ENCODE measurements around the gene MKRN1.

MKRN1 gene

GRCh38 chr7:140441519-140441918 is 37.8 kb downstream of the MKRN1 start:
- Histone ChIP-seq H3K27ac (ENCODE audit: insufficient read depth, low read length, poor library complexity, severe bottlenecking) (no peak overlapping the region), H3K27me3 (replicated peaks; ENCODE audit: control insufficient read depth, insufficient read depth, low read length, poor library complexity, severe bottlenecking) (no peaks in the 10 kb centered on the region), H3K36me3 (ENCODE audit: control insufficient read depth, insufficient read depth, low read length) (no peaks in the 10 kb centered on the region), H3K4me1 (ENCODE audit: control insufficient read depth, insufficient read depth, low read length, poor library complexity, severe bottlenecking) (no peaks in the 10 kb centered on the region), H3K4me3 (ENCODE audit: insufficient read depth, low read depth, low read length, poor library complexity, severe bottlenecking) (no peak overlapping the region), H3K9me3 (ENCODE audit: control insufficient read depth, low read length) (no peaks in the 10 kb centered on the region)
- no peak for DNase-seq

GRCh38 chr7:140440593-140440992 is 38.7 kb downstream of the MKRN1 start:
- no peak for DNase-seq
- H3K27ac ChIP-seq (ENCODE audit: insufficient read depth, low read length, poor library complexity, severe bottlenecking): no peak overlapping the region

GRCh38 chr7:140439359-140439758 is 39.9 kb downstream of the MKRN1 start:
- no peaks in the 10 kb centered on the region for H3K4me1 ChIP-seq (ENCODE audit: control insufficient read depth, insufficient read depth, low read length, poor library complexity, severe bottlenecking)
- no peak overlapping the region for H3K4me3 ChIP-seq (ENCODE audit: insufficient read depth, low read depth, low read length, poor library complexity, severe bottlenecking)
- no peak overlapping the region for H3K27ac ChIP-seq (ENCODE audit: insufficient read depth, low read length, poor library complexity, severe bottlenecking)
- H3K27me3 ChIP-seq (replicated peaks; ENCODE audit: control insufficient read depth, insufficient read depth, low read length, poor library complexity, severe bottlenecking): no peaks in the 10 kb centered on the region
- no peaks in the 10 kb centered on the region for H3K9me3 ChIP-seq (ENCODE audit: control insufficient read depth, low read length)
- DNase-seq: no peak
- no peaks in the 10 kb centered on the region for H3K36me3 ChIP-seq (ENCODE audit: control insufficient read depth, insufficient read depth, low read length)

More at GRCh38 chr7:140440593-140440992, 38.7 kb downstream of the MKRN1 start:
- no peaks in the 10 kb centered on the region for H3K4me1 ChIP-seq (ENCODE audit: control insufficient read depth, insufficient read depth, low read length, poor library complexity, severe bottlenecking)
- no peaks in the 10 kb centered on the region for H3K9me3 ChIP-seq (ENCODE audit: control insufficient read depth, low read length)
- no peaks in the 10 kb centered on the region for H3K36me3 ChIP-seq (ENCODE audit: control insufficient read depth, insufficient read depth, low read length)
- H3K4me3 ChIP-seq (ENCODE audit: insufficient read depth, low read depth, low read length, poor library complexity, severe bottlenecking): no peak overlapping the region
- H3K27me3 ChIP-seq (replicated peaks; ENCODE audit: control insufficient read depth, insufficient read depth, low read length, poor library complexity, severe bottlenecking): no peaks in the 10 kb centered on the region

- Histone ChIP-seq H3K27me3 (replicated peaks; ENCODE audit: control insufficient read depth, insufficient read depth, low read length, poor library complexity, severe bottlenecking) (no peaks in the 10 kb centered on the region), H3K4me1 (ENCODE audit: control insufficient read depth, insufficient read depth, low read length, poor library complexity, severe bottlenecking) (no peaks in the 10 kb centered on the region), H3K36me3 (ENCODE audit: control insufficient read depth, insufficient read depth, low read length) (no peaks in the 10 kb centered on the region), H3K27ac (ENCODE audit: insufficient read depth, low read length, poor library complexity, severe bottlenecking) (no peak overlapping the region), H3K9me3 (ENCODE audit: control insufficient read depth, low read length) (no peaks in the 10 kb centered on the region), H3K4me3 (ENCODE audit: insufficient read depth, low read depth, low read length, poor library complexity, severe bottlenecking) (no peak overlapping the region)
- no peak for DNase-seq
Measured at GRCh38 chr7:140435252-140435895, 43.9 kb downstream of the MKRN1 start.

- Histone ChIP-seq H3K36me3 (ENCODE audit: control insufficient read depth, insufficient read depth, low read length) (no peaks in the 10 kb centered on the region), H3K4me3 (ENCODE audit: insufficient read depth, low read depth, low read length, poor library complexity, severe bottlenecking) (no peak overlapping the region), H3K27ac (ENCODE audit: insufficient read depth, low read length, poor library complexity, severe bottlenecking) (no peak overlapping the region), H3K9me3 (ENCODE audit: control insufficient read depth, low read length) (no peaks in the 10 kb centered on the region), H3K4me1 (ENCODE audit: control insufficient read depth, insufficient read depth, low read length, poor library complexity, severe bottlenecking) (no peaks in the 10 kb centered on the region), H3K27me3 (replicated peaks; ENCODE audit: control insufficient read depth, insufficient read depth, low read length, poor library complexity, severe bottlenecking) (no peaks in the 10 kb centered on the region)
- no peak for DNase-seq
Measured at GRCh38 chr7:140433396-140433795, 45.9 kb downstream of the MKRN1 start.

GRCh38 chr7:140426130-140426529 is 53.2 kb downstream of the MKRN1 start:
- H3K4me3 ChIP-seq (ENCODE audit: insufficient read depth, low read depth, low read length, poor library complexity, severe bottlenecking): no peak overlapping the region
- H3K4me1 ChIP-seq (ENCODE audit: control insufficient read depth, insufficient read depth, low read length, poor library complexity, severe bottlenecking): no peaks in the 10 kb centered on the region
- H3K36me3 ChIP-seq (ENCODE audit: control insufficient read depth, insufficient read depth, low read length): no peaks in the 10 kb centered on the region
- no peak for DNase-seq
- no peaks in the 10 kb centered on the region for H3K9me3 ChIP-seq (ENCODE audit: control insufficient read depth, low read length)
- H3K27ac ChIP-seq (ENCODE audit: insufficient read depth, low read length, poor library complexity, severe bottlenecking): no peak overlapping the region
- no peaks in the 10 kb centered on the region for H3K27me3 ChIP-seq (replicated peaks; ENCODE audit: control insufficient read depth, insufficient read depth, low read length, poor library complexity, severe bottlenecking)

- Histone ChIP-seq H3K9me3 (ENCODE audit: control insufficient read depth, low read length) (no peaks in the 10 kb centered on the region), H3K36me3 (ENCODE audit: control insufficient read depth, insufficient read depth, low read length) (no peaks in the 10 kb centered on the region), H3K4me3 (ENCODE audit: insufficient read depth, low read depth, low read length, poor library complexity, severe bottlenecking) (no peak overlapping the region), H3K4me1 (ENCODE audit: control insufficient read depth, insufficient read depth, low read length, poor library complexity, severe bottlenecking) (no peaks in the 10 kb centered on the region), H3K27me3 (replicated peaks; ENCODE audit: control insufficient read depth, insufficient read depth, low read length, poor library complexity, severe bottlenecking) (no peaks in the 10 kb centered on the region), H3K27ac (ENCODE audit: insufficient read depth, low read length, poor library complexity, severe bottlenecking) (no peak overlapping the region)
- no peak for DNase-seq
Measured at GRCh38 chr7:140425718-140426117, 53.6 kb downstream of the MKRN1 start.

- no peaks in the 10 kb centered on the region for H3K4me1 ChIP-seq (ENCODE audit: control insufficient read depth, insufficient read depth, low read length, poor library complexity, severe bottlenecking)
- no peaks in the 10 kb centered on the region for H3K36me3 ChIP-seq (ENCODE audit: control insufficient read depth, insufficient read depth, low read length)
- no peaks in the 10 kb centered on the region for H3K9me3 ChIP-seq (ENCODE audit: control insufficient read depth, low read length)
- no peak overlapping the region for H3K4me3 ChIP-seq (ENCODE audit: insufficient read depth, low read depth, low read length, poor library complexity, severe bottlenecking)
- no peaks in the 10 kb centered on the region for H3K27me3 ChIP-seq (replicated peaks; ENCODE audit: control insufficient read depth, insufficient read depth, low read length, poor library complexity, severe bottlenecking)
- no peak for DNase-seq
- H3K27ac ChIP-seq (ENCODE audit: insufficient read depth, low read length, poor library complexity, severe bottlenecking): no peak overlapping the region
Measured at GRCh38 chr7:140423501-140423900, 55.8 kb downstream of the MKRN1 start.

- Histone ChIP-seq H3K36me3 (ENCODE audit: control insufficient read depth, insufficient read depth, low read length) (no peaks in the 10 kb centered on the region), H3K4me3 (ENCODE audit: insufficient read depth, low read depth, low read length, poor library complexity, severe bottlenecking) (no peak overlapping the region), H3K4me1 (ENCODE audit: control insufficient read depth, insufficient read depth, low read length, poor library complexity, severe bottlenecking) (no peaks in the 10 kb centered on the region), H3K9me3 (ENCODE audit: control insufficient read depth, low read length) (no peaks in the 10 kb centered on the region), H3K27me3 (replicated peaks; ENCODE audit: control insufficient read depth, insufficient read depth, low read length, poor library complexity, severe bottlenecking) (no peaks in the 10 kb centered on the region), H3K27ac (ENCODE audit: insufficient read depth, low read length, poor library complexity, severe bottlenecking) (no peak overlapping the region)
- no peak for DNase-seq
Measured at GRCh38 chr7:140421521-140421920, 57.8 kb downstream of the MKRN1 start.

- no peaks in the 10 kb centered on the region for H3K9me3 ChIP-seq (ENCODE audit: control insufficient read depth, low read length)
- no peaks in the 10 kb centered on the region for H3K36me3 ChIP-seq (ENCODE audit: control insufficient read depth, insufficient read depth, low read length)
- no peaks in the 10 kb centered on the region for H3K4me1 ChIP-seq (ENCODE audit: control insufficient read depth, insufficient read depth, low read length, poor library complexity, severe bottlenecking)
- H3K27me3 ChIP-seq (replicated peaks; ENCODE audit: control insufficient read depth, insufficient read depth, low read length, poor library complexity, severe bottlenecking): no peaks in the 10 kb centered on the region
- H3K4me3 ChIP-seq (ENCODE audit: insufficient read depth, low read depth, low read length, poor library complexity, severe bottlenecking): no peak overlapping the region
- H3K27ac ChIP-seq (ENCODE audit: insufficient read depth, low read length, poor library complexity, severe bottlenecking): no peak overlapping the region
- no peak for DNase-seq
Measured at GRCh38 chr7:140418653-140419052, 60.7 kb downstream of the MKRN1 start.

Measured in effector memory CD4-positive, alpha-beta T cell (primary cell).